GM20431 (cell line): ENCODE data around the gene CPT1B.
"Not testable (repeated sequence)": the region's sequence is repeated elsewhere in the genome, so short reads cannot be mapped to it uniquely, and the experiment has no call there.

Source experiments
- in situ Hi-C: fragments of 300-500 bp; cut with MseI, MboI; formaldehyde crosslinking; loops from one replicate; pipeline ENCODE4 v1.15.0; 2020; ENCODE audit warnings: low sequenced_read_pairs; ENCODE audit not compliant: unreplicated experiment

The CPT1B gene

DNA sequence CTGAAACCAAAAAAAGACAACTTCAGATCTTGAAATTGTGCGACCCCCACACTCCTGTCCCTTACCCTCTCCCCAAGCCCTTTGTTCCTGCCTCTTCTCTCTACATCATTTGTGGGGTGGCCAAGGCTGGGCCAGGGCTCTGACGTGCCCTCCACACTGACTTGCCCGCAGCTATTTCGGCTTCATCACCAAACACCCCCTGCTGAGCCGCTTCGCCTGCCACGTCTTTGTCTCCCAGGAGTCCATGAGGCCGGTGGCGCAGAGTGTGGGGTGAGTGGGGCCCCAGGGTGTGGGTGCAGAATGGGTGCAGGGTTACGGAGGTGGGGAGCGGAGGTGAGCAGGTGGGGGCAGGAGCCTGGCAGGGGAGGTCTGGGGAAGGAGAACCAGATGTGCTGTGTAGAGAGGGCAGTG lies 31.8 kb upstream of the CPT1B start:
- in situ Hi-C loops: no loop called here

DNA sequence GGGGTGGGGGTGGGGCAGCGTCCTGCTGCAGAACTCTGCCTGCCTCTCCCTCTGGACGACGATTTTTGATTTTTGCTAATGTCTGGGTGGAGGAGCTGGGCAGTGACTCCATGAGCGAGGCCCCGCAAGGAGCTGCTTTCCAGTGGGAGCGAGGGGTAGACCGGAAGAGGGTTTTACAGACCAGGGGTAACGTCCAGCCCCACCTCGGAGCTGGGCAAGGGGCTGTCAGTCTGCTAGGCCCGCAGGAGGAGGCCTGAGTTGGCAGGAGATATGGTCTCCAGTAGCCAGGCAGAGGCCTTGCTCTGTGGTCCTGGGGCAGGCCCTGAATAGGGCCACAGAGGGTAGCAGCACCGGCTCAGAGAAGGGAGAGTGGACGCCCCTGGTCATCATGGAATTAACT lies 31.4 kb upstream of the CPT1B start:
- in situ Hi-C loops: no loop called here

DNA sequence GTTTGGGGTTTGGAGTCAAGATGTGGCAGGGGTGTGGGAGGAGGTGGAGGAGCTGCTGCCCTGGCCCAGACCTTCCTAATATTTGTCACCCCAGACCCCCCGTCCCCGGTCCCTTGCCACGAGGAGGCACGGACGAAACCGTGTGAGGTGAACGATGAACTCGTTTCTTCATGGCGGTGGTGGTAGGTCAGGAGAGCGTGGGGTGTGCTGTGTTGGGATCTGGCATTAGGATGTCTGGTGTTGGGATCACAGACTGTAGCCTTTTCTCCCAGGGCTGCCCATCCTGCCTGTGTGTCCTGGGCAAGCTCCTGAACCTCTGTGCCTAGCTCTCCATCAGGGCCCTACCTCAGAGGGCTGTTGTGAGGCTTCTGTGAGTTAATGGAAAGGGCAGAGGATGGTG lies 30.8 kb upstream of the CPT1B start:
- in situ Hi-C loops: no loop called here

DNA sequence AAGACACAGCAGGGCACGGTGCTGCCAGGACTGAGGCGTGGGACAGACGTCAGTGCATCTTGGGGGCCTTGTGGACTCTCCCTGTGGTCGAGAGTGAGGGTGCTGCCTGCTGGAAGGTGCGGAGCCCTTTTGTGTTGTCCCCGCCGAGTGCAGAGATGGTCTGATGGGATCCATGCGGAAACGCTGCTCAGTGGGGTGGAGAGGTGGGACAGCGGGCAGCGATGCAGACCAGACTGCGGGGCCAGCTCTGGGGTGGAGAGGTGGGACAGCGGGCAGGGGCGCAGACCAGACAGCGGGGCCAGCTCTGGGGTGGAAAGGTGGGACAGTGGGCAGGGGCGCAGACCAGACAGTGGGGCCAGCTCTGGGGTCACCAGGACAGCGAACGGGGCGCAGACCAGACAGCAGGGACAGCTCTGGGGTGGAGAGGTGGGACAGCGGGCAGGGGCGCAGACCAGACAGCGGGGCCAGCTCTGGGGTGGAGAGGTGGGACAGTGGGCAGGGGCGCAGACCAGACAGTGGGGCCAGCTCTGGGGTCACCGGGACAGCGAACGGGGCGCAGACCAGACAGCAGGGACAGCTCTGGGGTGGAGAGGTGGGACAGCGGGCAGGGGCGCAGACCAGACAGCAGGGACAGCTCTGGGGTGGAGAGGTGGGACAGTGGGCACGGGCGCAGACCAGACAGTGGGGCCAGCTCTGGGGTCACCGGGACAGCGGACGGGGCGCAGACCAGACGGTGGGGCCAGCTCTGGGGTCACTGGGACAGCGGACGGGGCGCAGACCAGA lies 30.0 kb upstream of the CPT1B start:
- in situ Hi-C loops: not testable (repeated sequence)

DNA sequence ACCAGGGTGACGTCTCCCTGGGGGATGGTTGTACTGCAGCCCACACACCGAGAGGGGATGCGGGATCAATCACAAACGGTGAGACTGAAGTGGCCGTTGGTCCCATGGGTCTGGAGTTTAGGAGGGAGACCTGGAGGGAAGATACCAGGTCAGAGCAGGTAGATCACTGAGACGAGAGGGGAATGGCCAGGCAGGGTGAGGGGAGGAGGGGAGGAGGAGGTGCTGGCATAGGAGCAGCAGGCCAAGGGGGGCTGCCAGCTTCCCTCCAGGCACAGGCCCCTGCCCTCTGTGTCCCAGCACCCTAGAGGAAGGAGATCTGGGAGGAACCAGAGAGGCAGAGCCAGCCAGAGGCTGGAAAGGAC lies 29.4 kb upstream of the CPT1B start:
- in situ Hi-C loops: no loop called here

DNA sequence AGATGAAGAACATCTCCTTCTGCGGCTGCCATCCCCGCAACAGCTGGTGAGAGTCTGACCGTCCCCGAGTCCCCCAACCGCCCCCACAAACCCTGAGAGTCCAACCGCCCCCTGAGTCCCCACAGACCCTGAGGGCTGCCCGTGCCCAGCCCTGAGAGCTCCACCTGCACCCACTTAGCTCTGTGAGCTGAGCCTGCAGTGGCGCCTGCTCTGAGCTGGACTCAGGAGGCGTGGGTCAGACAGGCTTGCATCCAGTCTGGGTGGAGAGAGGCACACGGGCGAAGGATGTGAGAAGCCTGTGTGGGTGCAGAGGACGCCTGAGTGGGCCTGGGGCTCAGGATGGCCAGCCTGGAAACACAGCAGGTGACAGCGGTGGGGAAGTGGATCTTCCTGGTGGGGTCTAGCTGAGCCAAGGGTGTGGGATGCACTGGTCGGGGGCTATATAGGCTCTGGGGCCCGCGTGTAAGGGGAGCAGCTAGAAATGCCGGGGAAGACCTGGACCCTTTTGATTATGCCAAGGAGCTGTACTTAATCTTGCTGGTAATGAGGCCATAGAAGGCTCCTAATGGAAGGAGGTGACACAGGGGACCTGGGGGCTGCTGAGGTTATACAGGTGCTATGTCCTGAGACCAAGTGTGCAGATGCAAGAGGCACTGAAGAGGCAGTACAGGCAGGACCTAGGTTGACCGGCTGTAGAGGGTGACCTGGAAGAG lies 28.9 kb upstream of the CPT1B start:
- in situ Hi-C loops: no loop called here

DNA sequence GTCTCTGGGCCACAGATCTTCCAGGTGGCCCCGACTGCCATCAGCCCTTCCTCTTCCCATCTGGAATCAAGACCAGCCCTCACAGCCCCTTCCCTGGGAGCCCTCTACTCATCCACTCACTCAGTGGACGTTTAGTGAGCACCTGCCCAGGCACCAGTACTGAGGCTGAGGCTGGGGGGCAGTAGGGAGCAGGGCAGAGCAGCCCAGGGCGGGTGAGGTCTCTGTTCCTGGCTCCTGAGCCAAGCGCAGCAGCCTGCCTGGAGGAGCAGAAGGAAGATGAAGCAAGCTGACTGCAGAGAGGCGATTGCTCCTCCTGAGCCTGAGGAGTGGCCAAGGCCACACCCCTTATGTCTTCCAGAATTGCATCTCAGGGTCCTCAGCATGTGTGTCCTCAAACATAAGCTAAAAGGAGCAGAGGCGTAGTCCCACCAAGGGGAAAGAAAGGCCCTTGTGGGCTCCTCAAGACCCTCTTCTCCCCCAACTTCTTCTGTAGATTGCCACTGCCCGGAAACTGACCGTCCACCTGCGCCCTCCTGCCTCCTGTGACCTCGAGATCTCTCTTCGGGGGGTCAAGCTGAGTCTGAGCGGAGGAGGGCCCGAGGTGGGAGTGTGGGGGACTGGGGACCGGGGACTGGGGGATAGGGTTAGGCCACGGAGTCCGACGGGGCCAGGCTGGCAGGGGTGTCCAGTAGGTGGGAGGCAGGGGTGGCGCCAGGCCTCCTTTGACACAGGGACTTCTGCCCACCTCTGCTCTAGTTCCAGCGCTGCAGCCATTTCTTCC lies 28.1 kb upstream of the CPT1B start:
- in situ Hi-C loops: no loop called here

DNA sequence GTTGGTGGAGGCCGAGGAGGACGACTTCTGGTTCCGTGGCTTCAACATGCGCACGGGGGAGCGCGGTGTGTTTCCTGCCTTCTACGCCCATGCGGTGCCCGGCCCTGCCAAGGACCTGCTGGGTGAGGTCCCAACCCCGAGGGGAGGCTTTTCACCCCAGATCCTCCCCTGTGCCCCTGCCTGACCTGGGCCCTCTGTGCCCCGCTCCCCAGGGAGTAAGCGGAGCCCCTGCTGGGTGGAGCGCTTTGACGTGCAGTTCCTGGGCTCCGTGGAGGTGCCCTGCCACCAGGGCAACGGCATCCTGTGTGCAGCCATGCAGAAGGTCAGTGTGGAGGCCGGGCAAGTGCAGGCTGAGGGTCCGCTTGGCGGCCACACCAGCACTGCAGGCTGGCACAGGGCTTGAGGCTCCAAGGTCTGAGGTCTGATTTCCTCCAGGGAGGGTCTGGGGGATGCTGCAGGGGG lies 27.4 kb upstream of the CPT1B start:
- in situ Hi-C loops: no loop called here

DNA sequence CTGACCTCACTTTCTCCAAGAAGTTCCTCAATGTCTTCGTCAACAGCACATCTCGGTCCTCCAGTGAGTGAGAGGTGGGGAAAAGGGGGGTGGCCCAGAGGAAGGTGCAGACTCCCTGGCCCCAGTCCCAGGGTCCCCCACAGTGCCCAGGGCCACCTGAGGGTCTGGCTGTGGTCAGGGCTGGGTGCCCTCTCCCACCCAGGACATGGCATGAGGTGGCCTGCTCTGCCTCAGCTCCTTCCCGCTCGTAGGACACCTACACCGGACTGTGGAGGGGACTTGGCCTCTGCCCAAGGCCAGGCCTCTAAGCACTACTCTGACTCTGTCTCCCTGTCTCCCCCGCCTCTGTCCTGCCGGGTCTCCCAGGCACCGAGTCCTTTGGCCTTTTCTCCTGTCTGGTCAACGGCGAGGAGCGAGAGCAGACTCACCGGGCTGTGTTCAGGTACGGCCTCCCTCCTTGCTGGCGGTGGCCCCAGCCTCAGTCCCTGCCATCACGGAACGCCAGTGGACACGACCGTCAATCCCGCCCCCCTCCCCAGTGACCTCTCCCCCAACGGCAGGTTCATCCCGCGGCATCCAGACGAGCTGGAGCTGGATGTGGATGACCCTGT lies 26.9 kb upstream of the CPT1B start:
- in situ Hi-C loops: no loop called here

DNA sequence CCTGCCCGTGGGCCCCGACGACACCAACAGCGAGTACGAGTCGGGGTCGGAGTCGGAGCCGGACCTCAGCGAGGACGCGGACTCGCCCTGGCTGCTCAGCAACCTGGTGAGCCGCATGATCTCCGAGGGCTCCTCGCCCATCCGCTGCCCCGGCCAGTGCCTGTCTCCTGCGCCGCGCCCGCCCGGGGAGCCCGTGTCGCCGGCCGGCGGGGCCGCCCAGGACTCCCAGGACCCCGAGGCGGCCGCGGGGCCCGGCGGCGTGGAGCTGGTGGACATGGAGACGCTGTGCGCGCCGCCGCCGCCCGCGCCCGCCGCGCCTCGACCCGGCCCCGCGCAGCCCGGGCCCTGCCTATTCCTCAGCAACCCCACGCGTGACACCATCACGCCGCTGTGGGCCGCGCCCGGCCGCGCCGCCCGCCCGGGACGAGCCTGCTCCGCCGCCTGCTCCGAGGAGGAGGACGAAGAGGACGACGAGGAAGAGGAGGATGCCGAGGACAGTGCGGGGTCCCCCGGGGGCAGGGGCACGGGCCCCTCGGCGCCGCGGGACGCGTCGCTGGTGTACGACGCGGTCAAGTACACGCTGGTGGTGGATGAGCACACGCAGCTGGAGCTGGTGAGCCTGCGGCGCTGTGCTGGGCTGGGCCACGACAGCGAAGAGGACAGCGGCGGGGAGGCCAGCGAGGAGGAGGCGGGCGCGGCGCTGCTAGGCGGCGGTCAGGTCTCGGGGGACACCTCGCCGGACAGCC lies 26.2 kb upstream of the CPT1B start:
- in situ Hi-C loops: no loop called here

DNA sequence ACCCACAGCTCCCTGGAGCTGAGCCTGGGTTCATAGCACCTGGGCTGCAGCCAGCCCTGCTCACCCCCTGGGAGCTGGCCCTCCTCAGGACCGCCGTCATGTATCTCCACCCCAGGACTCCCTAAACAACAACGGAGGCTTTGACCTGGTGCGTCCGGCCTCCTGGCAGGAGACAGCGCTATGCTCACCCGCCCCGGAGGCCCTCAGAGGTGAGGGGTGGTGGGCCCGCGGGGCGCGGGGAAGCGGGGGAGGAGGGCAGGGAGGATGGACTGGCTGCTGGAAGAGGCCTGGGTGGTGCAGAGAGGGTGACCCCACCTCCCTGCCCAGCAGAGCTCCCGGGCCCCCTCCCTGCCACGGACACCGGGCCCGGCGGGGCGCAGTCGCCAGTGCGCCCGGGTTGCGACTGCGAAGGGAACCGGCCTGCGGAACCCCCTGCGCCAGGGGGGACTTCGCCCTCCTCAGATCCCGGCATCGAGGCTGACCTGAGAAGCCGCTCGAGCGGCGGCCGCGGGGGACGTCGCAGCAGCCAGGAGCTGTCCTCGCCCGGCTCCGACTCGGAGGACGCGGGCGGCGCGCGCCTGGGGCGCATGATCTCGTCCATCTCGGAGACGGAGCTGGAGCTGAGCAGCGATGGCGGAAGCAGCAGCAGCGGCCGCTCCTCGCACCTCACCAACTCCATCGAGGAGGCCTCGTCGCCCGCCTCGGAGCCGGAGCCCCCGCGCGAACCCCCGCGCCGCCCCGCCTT lies 25.5 kb upstream of the CPT1B start:
- in situ Hi-C loops: no loop called here

DNA sequence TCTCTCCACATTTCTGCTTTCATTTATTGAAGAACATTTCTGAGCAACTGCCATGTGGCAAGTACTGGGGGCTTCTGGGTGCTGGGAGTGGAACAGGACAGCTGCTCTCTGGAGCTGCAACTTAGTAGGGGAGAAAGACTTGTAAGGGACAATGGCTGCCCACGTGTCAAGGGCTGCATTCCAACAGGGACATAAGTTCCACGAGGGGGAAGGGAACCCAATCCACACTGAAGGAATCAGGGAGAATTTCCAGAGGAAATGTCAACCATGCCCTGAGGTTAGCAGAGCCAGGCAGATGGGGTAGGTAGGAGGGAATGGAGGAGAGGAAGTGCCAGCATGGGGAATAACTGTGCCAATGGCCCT lies 24.1 kb upstream of the CPT1B start:
- in situ Hi-C loops: no loop called here

DNA sequence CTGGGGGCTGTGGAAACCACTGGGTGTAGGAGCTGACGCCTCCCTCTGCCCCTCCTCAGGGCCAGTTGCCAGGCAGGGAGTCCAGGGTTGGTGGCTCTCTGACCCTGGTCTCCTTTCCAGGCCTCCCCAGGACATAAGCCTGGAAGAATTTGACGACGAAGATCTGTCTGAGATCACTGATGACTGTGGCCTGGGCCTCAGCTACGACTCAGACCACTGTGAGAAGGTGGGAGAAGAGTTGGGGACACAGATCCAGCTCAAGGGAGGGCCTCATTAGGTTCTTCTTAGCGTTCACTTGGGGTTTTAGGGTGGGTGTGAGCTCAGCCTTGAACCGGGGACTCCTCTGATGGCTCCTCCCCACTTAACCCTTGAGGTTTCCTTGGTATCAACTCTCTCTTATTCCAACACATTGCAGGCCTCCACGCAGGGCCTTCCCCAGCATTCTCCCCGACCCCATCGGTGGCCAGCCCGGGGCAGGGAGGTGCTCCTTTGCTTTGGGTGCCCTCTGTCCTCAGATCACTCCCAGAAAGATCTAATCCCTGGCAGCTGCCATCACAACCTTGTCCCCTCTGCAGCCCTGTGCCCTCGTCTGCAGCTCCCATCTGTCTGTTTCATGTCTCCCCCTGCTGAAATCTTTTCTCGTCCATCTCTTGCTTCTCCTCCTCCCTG lies 23.6 kb upstream of the CPT1B start:
- in situ Hi-C loops: no loop called here

DNA sequence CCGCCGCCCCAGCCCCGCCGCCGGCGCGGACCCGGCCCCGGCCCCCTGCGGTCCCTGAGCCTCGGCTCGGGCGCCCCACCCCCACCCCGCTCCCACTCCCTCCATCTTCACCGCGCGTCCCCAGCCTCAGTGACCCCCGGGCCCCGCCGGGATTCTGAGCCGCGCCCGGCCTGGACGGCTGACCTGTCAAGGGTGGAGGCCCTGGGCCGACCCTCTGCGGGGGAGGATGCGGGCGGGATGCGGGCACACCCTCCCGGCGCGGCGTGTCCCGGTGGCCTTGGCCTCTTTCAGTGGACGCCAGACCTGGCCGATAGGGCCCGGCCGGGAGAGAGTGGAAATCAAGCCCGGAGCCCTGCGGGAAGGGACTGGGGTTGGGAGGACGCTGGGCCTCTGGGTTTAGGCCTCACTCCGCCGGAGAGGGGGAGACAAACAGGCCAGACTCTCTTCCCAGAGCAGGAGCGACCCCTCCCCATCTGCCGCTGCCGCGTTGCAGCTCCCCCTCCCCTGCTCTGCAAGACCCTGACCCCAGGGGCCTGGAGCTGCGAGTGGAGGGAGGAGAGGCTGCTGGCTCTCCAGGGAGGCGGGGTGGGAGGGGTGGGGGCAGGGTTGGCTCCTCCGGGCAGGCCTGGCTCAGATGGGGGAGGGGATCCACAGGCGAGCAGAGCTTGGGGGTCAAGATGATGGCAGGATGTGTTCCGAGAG lies 22.9 kb upstream of the CPT1B start:
- in situ Hi-C loops: no loop called here

DNA sequence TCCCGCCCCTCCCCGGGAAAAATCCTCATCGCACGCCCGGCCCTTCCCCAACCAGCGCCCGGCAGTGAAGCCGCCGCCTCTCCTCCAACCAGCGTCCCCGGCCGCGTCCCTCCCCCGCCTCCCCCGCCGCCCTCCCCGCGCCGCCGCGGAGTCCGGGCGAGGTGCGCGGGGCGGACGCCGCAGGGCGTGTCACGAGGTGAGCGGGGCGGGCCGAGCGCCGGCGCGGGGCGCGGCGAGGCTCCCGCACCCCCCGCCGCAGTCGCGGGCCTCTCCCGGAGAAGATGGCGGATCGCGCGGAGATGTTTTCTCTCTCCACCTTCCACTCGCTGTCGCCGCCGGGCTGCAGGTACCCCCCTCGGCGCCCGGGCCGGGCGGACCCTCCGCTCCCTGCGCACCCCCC lies 22.3 kb upstream of the CPT1B start, which contains the start of gene MAPK8IP2:
MAPK8IP2 (plus strand) TSS at position 256 of the 400 bp plus-strand sequence; CDS start at position 282, 26 bp downstream.
- in situ Hi-C loops: no loop called here

DNA sequence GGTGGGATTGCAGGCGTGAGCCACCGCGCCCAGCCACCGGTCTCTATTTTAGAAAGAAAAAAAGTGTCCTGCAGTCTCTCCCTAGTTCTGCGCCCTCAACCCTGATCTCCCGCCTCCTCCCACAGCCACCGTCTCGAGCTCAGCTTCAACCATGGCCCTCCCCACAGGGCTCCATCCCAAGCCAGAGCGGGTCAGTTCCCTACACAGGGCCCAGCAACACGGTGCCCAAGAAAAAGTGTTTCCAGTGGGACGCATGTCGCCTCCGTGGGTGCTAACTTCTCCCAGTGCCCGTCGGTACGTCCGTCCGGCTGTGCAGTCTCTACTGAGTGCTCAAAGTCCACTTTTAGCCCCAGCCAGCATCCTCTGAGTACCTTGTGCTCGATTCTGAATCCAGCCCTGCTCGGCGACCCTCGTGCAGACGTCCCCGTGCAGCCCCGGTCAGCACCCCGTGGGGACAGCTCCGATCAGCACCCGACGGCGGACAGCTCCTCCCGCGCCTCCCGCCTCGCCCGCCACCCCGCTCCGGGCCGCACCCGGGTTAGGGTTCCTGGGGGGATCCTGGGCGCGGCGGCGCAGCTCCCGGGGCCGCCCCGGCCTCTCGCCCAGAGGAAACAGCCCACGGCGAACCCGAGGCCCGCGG lies 21.7 kb upstream of the CPT1B start:
- in situ Hi-C loops: no loop called here

DNA sequence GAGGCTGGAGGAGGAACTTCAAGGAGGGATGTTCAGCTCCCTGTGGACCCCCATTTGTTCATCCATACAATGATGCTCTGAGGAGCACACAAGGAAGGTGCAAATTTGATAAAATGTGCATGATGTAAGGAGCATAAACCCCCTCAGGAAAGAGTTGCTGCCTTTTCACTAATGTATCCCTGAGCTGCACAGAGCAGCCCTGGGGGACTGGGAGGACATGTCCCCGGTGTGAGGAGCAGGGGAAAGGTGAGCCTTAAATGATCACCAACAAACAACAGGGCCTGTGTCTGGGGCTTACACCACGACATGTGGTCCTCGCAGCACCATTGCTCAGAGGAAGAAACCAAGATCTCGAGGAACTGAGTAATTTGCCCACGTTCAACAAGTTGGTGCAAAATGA lies 18.9 kb upstream of the CPT1B start:
- in situ Hi-C loops: no loop called here

DNA sequence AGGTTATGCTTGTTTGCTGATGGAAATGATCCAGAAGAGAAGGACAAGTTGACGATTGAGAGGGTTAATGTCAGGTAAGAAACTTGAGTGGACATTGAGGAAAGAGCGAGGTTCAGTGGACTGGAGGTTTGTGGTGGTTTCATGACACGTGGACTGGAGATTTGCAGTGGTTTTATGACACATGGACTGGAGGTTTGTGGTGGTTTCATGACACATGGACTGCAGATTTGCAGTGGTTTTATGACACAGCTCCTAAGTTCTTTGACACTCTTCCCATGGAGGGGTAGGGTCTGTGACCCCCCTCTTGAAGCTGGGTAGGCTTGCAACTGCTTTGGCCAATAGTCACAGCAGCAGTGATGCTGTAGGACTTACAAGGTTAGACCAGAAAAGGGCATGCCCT lies 17.0 kb upstream of the CPT1B start:
- in situ Hi-C loops: no loop called here
